ENCODE data around the gene PEPD. TPM values are rescaled to one million over a fixed set of nuclear protein-coding genes. Genes with fewer than 3 reads are reported as not detected.

The PEPD gene
- total RNA-seq, 4 donors from 2014 or later = 79.8 to 122 (median 94.8) TPM

- WGBS, 2 donors = 92 to 95% methylated on average over 8 of the region's 8 CpGs
- H3K4me1 ChIP-seq = no peaks in the 10 kb centered on the region
- TF ChIP-seq CTCF (IDR thresholded peaks at IDR 0.05) (no peak), EP300 (IDR thresholded peaks at IDR 0.05) (no peak), POLR2A (IDR thresholded peaks at IDR 0.05) (no peak)
- H3K27ac ChIP-seq = no peak overlapping the region
- no peak overlapping the region for H3K4me3 ChIP-seq
- no peaks in the 10 kb centered on the region for H3K9me3 ChIP-seq
- H3K36me3 ChIP-seq = peaks cover 0 to 10% (median 0%) of the 10 kb centered on the region in 3 donors
- no peaks in the 10 kb centered on the region for H3K27me3 ChIP-seq
- no peak for DNase-seq (ENCODE audit: low spot score in 2 of 2)
Measured at GRCh38 chr19:33424181-33424580, 97.4 kb downstream of the PEPD start.

- Histone ChIP-seq H3K27me3 (no peaks in the 10 kb centered on the region), H3K36me3 (peaks cover 0 to 10% (median 0%) of the 10 kb centered on the region in 3 donors), H3K4me1 (no peaks in the 10 kb centered on the region), H3K27ac (no peak overlapping the region), H3K4me3 (no peak overlapping the region), H3K9me3 (no peaks in the 10 kb centered on the region)
- no peak for DNase-seq (ENCODE audit: low spot score in 2 of 2)
- TF ChIP-seq CTCF (IDR thresholded peaks at IDR 0.05) = no peak
- WGBS, 2 donors = 95 to 96% methylated on average over 3 of the region's 3 CpGs
Measured at GRCh38 chr19:33422369-33423180, 99.0 kb downstream of the PEPD start.

GRCh38 chr19:33421368-33421767 lies 100.2 kb downstream of the PEPD start:
- Histone ChIP-seq H3K4me3 (no peak overlapping the region), H3K27ac (no peak overlapping the region), H3K27me3 (no peaks in the 10 kb centered on the region), H3K9me3 (no peaks in the 10 kb centered on the region), H3K4me1 (peaks cover 0 to 5% (median 1%) of the 10 kb centered on the region in 4 donors), H3K36me3 (peaks cover 0 to 10% (median 0%) of the 10 kb centered on the region in 3 donors)
- WGBS, 2 donors = 98 to 100% methylated on average over 7 of the region's 7 CpGs
- TF ChIP-seq CTCF (IDR thresholded peaks at IDR 0.05) = no peak
- no peak for TF ChIP-seq POLR2A (IDR thresholded peaks at IDR 0.05)
- TF ChIP-seq EP300 (IDR thresholded peaks at IDR 0.05) = no peak
- DNase-seq (ENCODE audit: low spot score in 2 of 2) = no peak

- TF ChIP-seq POLR2A (IDR thresholded peaks at IDR 0.05) = no peak
- no peak for TF ChIP-seq EP300 (IDR thresholded peaks at IDR 0.05)
- no peak for TF ChIP-seq CTCF (IDR thresholded peaks at IDR 0.05)
- Histone ChIP-seq H3K36me3 (peaks cover 0 to 10% (median 0%) of the 10 kb centered on the region in 3 donors), H3K4me1 (peaks cover 0 to 8% (median 1%) of the 10 kb centered on the region in 4 donors), H3K9me3 (no peaks in the 10 kb centered on the region), H3K27ac (no peak overlapping the region), H3K27me3 (no peaks in the 10 kb centered on the region), H3K4me3 (no peak overlapping the region)
- DNase-seq (ENCODE audit: low spot score in 2 of 2) = no peak
- 89 to 90% methylated on average over 9 of the region's 9 CpGs for WGBS, 2 donors
Measured at GRCh38 chr19:33420821-33421220, 100.8 kb downstream of the PEPD start.

GRCh38 chr19:33419788-33420130 lies 101.8 kb downstream of the PEPD start:
- H3K4me3 ChIP-seq = no peak overlapping the region
- WGBS, 2 donors = 37 to 49% methylated on average over 5 to 6 of the region's 6 CpGs
- no peak for DNase-seq (ENCODE audit: low spot score in 2 of 2)
- peaks cover 0 to 10% (median 0%) of the 10 kb centered on the region in 3 donors for H3K36me3 ChIP-seq
- H3K9me3 ChIP-seq = no peaks in the 10 kb centered on the region
- TF ChIP-seq CTCF (IDR thresholded peaks at IDR 0.05) (no peak), EP300 (IDR thresholded peaks at IDR 0.05) (no peak), POLR2A (IDR thresholded peaks at IDR 0.05) (no peak)
- H3K27me3 ChIP-seq = no peaks in the 10 kb centered on the region
- no peak overlapping the region for H3K27ac ChIP-seq
- H3K4me1 ChIP-seq = peaks cover 0 to 8% (median 1%) of the 10 kb centered on the region in 4 donors

Measured in tibial nerve (tissue), 4 donors.